Lower lobe of right lung (tissue), 2 donors: ENCODE data around the gene PDE4B. TPM values are rescaled to one million over a fixed set of nuclear protein-coding genes. Genes with fewer than 3 reads are reported as not detected.
A peak's percentile ranks its signal among the peaks of the same experiment; 100 is the strongest.

Experiments
- ATAC-seq, 2 donors: fragments of 200-7000 bp; cut with Tn5 transposase; one replicate each; pipeline ENCODE4 v1.9.1; 2020 to 2022; ENCODE audit warnings: mild to moderate bottlenecking in 2 of 2, moderate library complexity in 2 of 2
- DNase-seq: peaks from one replicate; pipeline ENCODE4 v3.0.0-alpha.2; 2020
- H3K27ac ChIP-seq: fragments of 200-600 bp; one replicate; pipeline ENCODE4 v1.8.0; 2022
- H3K27me3 ChIP-seq: fragments of 200-600 bp; one replicate; pipeline ENCODE4 v1.8.0; 2022; ENCODE audit warnings: low read depth
- H3K36me3 ChIP-seq: fragments of 200-600 bp; one replicate; pipeline ENCODE4 v1.8.0; 2022; ENCODE audit warnings: mild to moderate bottlenecking
- H3K4me1 ChIP-seq: fragments of 200-600 bp; one replicate; pipeline ENCODE4 v1.8.0; 2022
- H3K4me3 ChIP-seq: fragments of 200-600 bp; one replicate; pipeline ENCODE4 v1.8.0; 2022; ENCODE audit warnings: mild to moderate bottlenecking
- H3K9me3 ChIP-seq: fragments of 200-600 bp; one replicate; pipeline ENCODE4 v1.8.0; 2022
- CTCF ChIP-seq: fragments of 200-600 bp; IDR thresholded peaks from one replicate; pipeline ENCODE4 v1.8.0; 2022; ENCODE audit warnings: antibody characterized with exemption, mild to moderate bottlenecking
- intact Hi-C: fragments of 100-400 bp; cut with DNase I; formaldehyde crosslinking; loops from one replicate; pipeline ENCODE4 v1.11.0; 2022
- total RNA-seq: library from RNA; stranded (reverse); fragmentation: NEBNext Ultra II Directional; extraction: Animal tissue kit (Norgen Biotek cat#: 25700); gene quantifications from one replicate; pipeline ENCODE4 v1.2.1, GENCODE V29; 2021
- donor health status: DM: no; HTN: yes; CAD: no; lungs with severe emphysema.

Gene PDE4B
- total RNA-seq, 1 donor from 2014 or later: 26.9 TPM

GRCh38 chr1:66247415-66248208 lies 454.9 kb downstream of the PDE4B start:
- intact Hi-C loops: no loop called here
- Histone ChIP-seq H3K36me3 (no peaks in the 10 kb centered on the region), H3K27ac (no peak overlapping the region), H3K4me3 (no peak overlapping the region), H3K9me3 (no peaks in the 10 kb centered on the region), H3K4me1 (peaks cover 5% of the 10 kb centered on the region), H3K27me3 (no peaks in the 10 kb centered on the region)
- no peak for DNase-seq
- no peak for TF ChIP-seq CTCF
- ATAC-seq: no peak

GRCh38 chr1:66248257-66248656 lies 455.6 kb downstream of the PDE4B start:
- Histone ChIP-seq H3K27ac (no peak overlapping the region), H3K9me3 (no peaks in the 10 kb centered on the region), H3K27me3 (no peaks in the 10 kb centered on the region), H3K36me3 (no peaks in the 10 kb centered on the region), H3K4me3 (no peak overlapping the region), H3K4me1 (peaks cover 7% of the 10 kb centered on the region)
- DNase-seq (no peak), ATAC-seq (no peak)
- no peak for TF ChIP-seq CTCF
- intact Hi-C loops: no loop called here

GRCh38 chr1:66248746-66249145 lies 456.1 kb downstream of the PDE4B start:
- Histone ChIP-seq H3K9me3 (no peaks in the 10 kb centered on the region), H3K36me3 (no peaks in the 10 kb centered on the region), H3K4me3 (no peak overlapping the region), H3K27ac (no peak overlapping the region), H3K4me1 (peaks cover 12% of the 10 kb centered on the region), H3K27me3 (no peaks in the 10 kb centered on the region)
- no peak for ATAC-seq
- no peak for DNase-seq
- intact Hi-C loops: no loop called here
- no peak for TF ChIP-seq CTCF

- ATAC-seq (no peak), DNase-seq (no peak)
- Histone ChIP-seq H3K4me3 (no peak overlapping the region), H3K27ac (no peak overlapping the region), H3K27me3 (no peaks in the 10 kb centered on the region), H3K36me3 (no peaks in the 10 kb centered on the region), H3K4me1 (peaks cover 21% of the 10 kb centered on the region), H3K9me3 (no peaks in the 10 kb centered on the region)
- TF ChIP-seq CTCF: no peak
- intact Hi-C loops: no loop called here
These were observed 457.4 kb downstream of the PDE4B start for GRCh38 chr1:66250075-66250474.

GRCh38 chr1:66250478-66250877 lies 457.8 kb downstream of the PDE4B start:
- intact Hi-C loops: no loop called here
- peak; percentile 27 to 50 for ATAC-seq

More at GRCh38 chr1:66250478-66250877, 457.8 kb downstream of the PDE4B start:
- Histone ChIP-seq H3K4me3 (no peak overlapping the region), H3K4me1 (peaks cover 21% of the 10 kb centered on the region), H3K27ac (no peak overlapping the region), H3K27me3 (no peaks in the 10 kb centered on the region), H3K36me3 (no peaks in the 10 kb centered on the region), H3K9me3 (no peaks in the 10 kb centered on the region)
- no peak for TF ChIP-seq CTCF
- no peak for DNase-seq
